NCI-H2171 treated with DMSO at 0.1 percent for 48 hours (cell line): ENCODE measurements around the gene ETV5.

Experiments used
- DNase-seq: peaks from one replicate; lab custom pipeline; 2025; lab: John Stamatoyannopoulos, UW

ETV5 gene

DNA sequence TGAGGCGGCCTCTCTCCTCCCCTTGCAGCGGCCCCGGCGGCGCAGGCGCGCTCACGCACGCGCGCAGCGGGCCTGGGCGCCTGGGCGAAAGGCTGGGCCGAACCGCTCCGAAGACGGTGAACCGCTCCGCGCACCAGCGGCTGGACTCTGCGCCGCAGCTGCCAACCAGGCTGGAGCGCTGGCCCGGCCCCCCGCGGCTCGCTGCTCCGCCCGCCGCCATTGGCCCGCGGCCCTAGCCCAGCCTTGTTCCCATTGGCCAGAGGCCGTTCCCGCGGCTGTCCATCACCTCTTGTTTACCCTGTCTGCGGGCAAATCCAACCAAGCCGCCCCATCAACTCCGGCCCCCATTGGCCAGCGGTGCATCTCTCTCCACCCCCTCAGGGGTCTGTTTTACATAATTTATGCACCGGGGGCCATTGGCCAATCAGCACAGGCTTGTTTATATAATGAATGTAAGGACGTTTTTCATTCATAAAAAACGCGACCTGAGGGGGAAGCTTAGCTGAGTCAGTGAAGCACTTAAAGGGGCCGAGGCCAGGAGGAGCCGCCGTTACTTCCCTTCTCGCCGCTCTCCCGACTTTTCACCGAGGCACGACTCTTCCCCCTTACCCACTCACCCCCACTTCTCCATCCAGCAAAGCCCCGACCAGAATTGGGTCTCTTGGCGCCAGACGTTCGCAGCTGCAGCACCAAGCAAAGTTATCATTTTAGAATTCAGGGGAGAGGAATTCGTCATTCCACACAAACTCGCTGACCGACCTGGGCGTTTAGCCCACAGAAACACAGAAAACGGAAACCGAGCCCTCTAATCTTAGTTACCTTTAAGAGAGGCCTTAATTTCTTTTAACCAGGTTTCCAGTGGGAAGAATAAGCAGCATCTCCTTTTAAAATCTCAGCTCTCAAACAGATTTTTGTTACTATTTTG is at the start of gene ETV5:
Gene ETV5 (minus strand): TSS at position 149 of the 925 bp plus-strand sequence. CDS start 3,221 bp downstream, outside the sequence.
- DNase-seq, result peak; percentile 97

DNA sequence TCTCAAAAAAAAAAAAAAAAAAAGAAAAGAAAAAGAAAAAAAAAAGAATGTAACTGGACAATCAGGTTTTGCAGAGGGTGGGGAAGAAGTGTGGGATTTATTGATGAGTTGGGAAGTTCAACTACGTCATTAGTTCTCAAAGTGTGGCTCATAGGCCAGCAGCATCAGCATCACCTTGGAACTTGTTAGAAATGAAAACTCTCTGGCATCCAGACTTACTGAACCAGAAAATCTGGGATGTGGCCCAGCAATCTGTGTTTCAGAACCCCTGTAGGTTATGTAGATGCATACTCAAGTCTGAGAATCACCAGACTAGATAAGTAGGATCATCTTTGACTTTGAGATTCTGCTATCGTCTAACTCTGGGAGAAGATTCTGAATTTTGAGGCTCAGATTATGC is 45.8 kb upstream of the ETV5 start:
- no peak for DNase-seq

DNA sequence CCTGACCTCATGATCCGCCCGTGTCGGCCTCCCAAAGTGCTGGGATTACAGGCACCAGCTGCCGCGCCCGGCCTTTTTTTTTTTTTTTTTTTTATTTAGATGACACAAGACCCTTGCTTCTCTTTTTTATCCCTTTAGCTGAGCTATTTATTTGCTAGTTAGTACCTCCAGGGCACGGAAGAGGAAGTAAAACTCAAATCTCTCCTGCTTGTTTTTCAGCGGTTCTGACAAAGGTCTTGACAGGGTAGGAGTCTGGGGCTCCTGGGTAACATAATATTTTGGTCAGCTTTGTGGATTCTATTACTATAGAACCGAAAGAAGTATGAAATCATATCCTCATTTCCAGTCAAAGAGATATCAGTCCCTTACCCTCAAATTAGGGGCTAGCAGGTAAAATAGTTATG is 44.0 kb upstream of the ETV5 start:
- no peak for DNase-seq

DNA sequence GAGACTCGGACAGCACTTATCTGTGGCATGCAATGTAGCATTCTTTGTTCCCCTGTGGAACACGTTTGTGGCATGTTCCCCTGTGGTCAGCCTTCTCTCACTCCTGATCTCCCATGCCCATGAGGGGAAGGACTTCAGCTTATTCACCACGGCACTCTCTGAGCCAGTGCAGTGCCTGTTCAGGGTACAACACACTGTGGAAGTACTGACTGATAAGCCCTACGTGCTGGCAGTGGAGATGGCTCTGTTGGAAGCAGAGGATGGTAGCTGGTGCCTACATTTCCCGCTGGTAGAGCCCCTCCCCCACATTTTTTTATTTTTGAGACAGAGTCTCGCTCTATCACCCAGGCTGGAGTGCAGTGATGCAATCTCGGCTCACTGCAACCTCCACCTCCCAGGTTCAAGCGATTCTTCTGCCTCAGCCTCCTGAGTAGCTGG is 43.5 kb upstream of the ETV5 start:
- no peak for DNase-seq

- DNase-seq, result no peak
Measured at GRCh38 chr3:186151077-186151971, 42.4 kb upstream of the ETV5 start.

DNA sequence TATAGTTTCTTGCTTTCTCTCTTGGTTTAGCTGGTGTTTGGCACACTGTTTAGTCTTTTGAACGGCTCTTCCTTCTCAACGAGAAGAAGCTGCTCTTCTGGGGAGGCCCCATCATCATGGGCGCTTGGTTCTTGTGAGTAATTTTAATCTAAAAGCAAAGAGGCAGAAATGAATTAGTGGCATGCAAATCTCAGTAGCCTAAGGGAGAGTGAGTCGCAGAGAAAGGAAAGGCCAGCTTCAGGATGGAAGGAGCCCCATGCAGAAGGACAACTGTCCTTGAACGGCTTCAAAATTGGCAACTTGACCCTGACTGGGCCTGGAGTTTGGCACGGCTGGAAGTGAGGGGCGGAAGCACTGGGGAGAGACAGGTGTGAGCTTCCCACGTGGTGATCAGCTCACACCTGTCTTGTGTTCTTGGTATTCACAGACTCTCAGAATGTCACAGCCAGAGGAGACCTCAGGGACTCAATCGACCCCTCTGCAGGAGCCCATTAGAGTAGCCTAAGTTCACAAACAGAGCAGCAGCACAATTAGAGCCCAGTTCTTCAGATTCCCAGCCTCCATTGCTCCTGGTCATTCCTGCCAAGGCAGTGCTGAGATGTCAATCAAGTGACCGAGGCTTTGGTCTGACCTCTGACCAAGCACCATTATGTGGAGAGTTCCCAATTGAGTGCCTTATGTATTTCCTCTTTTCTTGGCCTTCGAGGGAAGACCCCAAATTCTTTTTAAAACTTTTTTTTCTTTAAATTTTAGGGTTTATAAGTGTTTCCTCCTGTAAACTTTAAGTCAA is 41.3 kb upstream of the ETV5 start:
- no peak for DNase-seq

GRCh38 chr3:186149319-186149960 is 40.6 kb upstream of the ETV5 start:
- DNase-seq, result no peak

DNA sequence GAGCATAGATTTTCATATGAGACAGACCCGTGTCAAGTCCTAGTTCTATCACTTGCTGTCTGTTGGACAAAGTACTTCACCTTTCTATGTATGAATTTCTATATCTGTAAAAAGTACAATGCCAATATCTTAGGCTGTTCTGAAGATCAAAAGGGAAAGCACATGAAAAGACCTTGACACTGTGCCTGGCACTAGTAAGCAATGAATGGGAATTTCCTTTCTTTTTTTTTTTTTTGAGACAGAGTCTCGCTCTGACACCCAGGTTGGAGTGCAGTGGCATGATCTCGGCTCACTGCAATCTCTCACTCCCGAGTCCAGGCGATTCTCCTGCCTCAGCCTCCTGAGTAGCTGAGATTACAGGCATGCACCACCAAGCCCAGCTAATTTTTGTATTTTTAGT is 35.4 kb upstream of the ETV5 start:
- no peak for DNase-seq

- no peak for DNase-seq
Measured at GRCh38 chr3:186143250-186143649, 34.4 kb upstream of the ETV5 start.

DNA sequence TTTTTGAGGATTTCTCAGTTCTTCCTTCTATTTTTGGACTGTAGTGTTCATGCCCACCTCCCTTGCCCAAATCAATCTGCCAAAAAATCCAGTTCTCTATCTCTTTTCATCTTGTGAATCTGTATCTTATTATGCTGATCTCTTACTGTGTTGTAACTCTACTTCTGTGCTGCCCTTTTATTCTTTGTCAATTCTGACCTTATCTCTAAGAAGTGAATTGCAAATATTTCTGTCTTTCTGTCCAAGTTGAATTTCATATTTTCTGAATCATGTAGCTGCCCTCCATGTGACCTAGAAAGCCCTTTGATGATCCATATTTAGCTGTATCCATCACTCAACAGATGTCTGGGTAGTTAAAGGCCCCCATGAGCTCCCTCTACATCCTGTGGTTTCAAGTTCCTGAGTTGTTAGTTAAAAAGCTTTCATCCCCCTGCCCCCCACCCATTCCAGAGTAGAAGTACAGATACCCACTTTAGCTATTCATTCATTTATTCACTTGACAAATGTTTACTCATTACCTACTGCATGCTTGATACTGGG is 33.6 kb upstream of the ETV5 start:
- DNase-seq, result no peak

- DNase-seq, result no peak
Measured at GRCh38 chr3:186141790-186142189, 32.9 kb upstream of the ETV5 start.

DNA sequence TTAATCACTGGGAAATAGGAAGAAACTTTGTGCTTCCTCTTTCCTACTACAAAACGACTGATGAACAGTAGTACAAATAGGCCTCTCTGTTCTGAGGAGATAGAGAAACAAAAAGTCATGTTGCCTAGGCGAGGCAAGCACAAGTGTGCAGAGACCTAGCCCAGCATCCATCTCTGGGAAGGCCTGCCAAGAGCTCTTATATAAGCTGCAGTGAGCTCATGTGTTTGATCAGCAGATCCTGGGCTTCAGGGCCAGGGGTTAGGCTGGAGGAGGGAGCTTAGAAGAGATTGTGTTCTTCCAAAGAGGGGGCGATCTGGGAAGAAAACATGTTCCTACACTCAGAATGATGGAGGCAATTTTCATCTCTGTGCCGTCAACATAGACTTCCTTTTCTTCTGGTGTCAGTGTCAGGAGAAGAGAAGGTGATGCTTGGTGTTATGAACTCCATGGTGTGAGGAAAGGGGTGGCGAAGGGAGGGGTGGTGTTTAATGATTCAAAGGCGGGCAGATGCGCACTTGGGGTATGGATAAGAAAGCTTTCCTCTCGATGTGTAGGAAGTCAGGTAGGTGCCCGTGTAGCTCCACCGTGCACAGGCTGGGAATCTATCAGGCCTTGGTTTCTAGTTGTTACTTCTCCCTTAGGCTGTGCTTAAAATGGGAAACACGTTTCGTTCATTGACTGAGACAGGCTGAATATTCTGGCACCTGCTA is 29.5 kb upstream of the ETV5 start:
- no peak for DNase-seq

DNA sequence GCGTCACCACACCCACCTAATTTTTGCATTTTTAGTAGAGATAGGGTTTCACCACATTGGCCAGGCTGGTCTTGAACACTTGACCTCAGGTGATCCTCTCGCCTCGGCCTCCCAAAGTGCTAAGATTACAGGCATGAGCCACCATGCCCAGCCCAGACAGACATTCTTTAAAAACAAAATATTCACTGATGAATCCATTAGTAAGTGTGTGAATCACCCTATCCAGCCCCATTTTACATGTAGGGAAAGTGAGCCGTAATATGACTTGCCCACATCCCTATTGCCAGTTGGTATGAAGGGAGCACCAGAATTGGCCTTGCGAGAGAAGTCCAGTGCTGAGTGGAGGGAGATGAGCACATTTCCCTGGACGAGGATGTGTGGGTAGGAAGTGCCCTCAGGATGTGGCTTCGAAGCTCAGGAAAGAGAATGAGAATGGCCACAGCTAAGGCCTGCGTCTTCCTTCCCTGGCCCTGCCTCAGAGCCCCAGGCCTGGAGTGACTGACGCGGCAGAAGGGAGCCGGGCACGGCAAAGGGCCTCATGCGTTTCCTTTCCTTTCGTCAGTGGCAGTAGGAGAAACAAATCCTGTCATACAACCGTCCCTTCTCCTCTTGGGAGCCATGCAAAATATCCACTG is 28.3 kb upstream of the ETV5 start:
- no peak for DNase-seq

GRCh38 chr3:186133980-186134379 is 25.1 kb upstream of the ETV5 start:
- no peak for DNase-seq

DNA sequence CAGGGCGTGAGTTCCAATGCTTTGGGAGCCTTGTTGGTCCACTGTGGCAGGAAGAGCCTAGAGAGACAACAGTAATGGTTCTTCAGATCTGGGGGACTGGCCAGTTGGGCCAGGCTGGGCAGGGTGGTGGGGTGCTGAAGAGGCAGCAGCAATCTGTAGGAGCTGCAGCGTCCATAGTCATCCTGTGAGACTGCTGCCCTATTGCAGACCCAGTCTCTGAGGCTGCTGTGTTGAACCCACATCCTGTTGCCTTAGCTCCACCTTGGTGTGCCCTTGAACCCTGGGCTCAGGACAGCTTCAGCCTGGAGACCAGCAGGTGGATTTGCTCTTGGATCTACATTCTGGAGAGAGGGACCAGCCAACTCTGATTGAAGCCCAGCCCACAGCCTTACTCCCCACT is 23.6 kb upstream of the ETV5 start:
- no peak for DNase-seq

DNA sequence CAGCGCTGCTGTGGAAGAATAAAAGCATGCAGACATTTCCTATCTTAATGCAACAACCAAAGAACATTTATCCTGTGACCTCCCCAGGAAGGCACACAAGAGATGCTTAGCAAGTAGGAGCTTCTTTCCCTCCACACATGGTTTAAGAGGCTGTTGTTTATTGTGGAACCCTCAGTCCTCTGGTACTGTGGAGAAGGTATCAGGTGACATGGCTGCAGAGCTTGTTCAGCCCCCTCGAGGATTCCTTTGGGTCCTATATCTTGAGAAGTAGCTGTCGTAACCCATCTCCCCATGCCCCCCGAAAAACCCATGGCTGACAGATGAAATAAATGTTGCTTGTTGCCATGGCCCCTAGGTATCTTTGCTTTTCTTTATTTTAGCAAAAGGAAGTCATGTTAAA is 20.3 kb upstream of the ETV5 start:
- DNase-seq, result no peak

GRCh38 chr3:186128158-186128557 is 19.3 kb upstream of the ETV5 start:
- DNase-seq, result no peak

GRCh38 chr3:186127463-186127862 is 18.6 kb upstream of the ETV5 start:
- no peak for DNase-seq

DNA sequence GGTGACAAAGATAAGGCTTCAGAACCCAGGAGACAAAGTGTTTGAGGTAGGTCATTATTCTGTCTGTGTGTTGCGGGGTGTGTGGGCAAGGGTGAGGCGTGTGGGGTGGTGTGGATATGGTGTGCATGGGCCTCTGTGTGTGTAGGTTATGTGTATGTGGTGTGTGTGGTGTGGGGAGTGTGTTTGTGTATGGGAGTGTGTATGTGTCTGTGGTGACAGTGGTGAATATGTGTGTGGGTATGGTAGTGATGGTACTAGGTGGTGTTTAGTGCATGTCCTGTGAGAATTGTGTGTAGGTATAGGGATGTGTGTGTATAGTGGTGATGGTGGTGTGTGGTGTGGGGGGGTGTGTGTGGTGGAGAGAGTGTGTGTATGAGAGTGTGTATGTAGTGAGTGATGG is 16.2 kb upstream of the ETV5 start:
- no peak for DNase-seq

- DNase-seq, result no peak
Measured at GRCh38 chr3:186124592-186124991, 15.7 kb upstream of the ETV5 start.
